WTC11 (cell line): ENCODE measurements around the gene DIPK2A. TPM values are rescaled to one million over a fixed set of nuclear protein-coding genes. Genes with fewer than 3 reads are reported as not detected.

Experiments
- ATAC-seq: fragments of 200-7000 bp; cut with Tn5 transposase; 2 replicates; pipeline ENCODE4 v1.10.0; 2021; ENCODE audit warnings: mild to moderate bottlenecking, moderate library complexity
- CTCF ChIA-PET: fragments of 300-600 bp; sonication (Branson Sonifier 250); formaldehyde crosslinking; loops from one replicate; lab custom pipeline; 2021; ENCODE audit warnings: antibody characterized with exemption; lab: Charles Lee
- POLR2A ChIA-PET: fragments of 350-600 bp; sonication (Branson Sonifier 250); formaldehyde crosslinking; loops from one replicate; lab custom pipeline; 2021; ENCODE audit warnings: antibody characterized with exemption; lab: Charles Lee
- DNase-seq: peaks from one replicate; pipeline ENCODE4 v3.0.0; 2021; ENCODE audit warnings: low spot score
- H3K27ac Mint-ChIP-seq: 2 replicates; pipeline ENCODE4 v1.8.0; 2021; ENCODE audit warnings: mixed read lengths
- H3K27me3 Mint-ChIP-seq: 2 replicates; pipeline ENCODE4 v1.8.0; 2021; ENCODE audit warnings: low read depth, mild to moderate bottlenecking, moderate library complexity, mixed read lengths
- H3K36me3 Mint-ChIP-seq: 2 replicates; pipeline ENCODE4 v1.8.0; 2021; ENCODE audit warnings: mixed read lengths
- H3K4me1 Mint-ChIP-seq: 2 replicates; pipeline ENCODE4 v1.8.0; 2022; ENCODE audit warnings: mixed read lengths
- H3K4me3 Mint-ChIP-seq: 2 replicates; pipeline ENCODE4 v1.8.0; 2021; ENCODE audit warnings: mild to moderate bottlenecking, moderate library complexity, mixed read lengths
- H3K9me3 Mint-ChIP-seq: 2 replicates; pipeline ENCODE4 v1.8.0; 2021; ENCODE audit warnings: mixed read lengths
- ATF1 ChIP-seq: sonication (generic); formaldehyde crosslinking; IDR thresholded peaks from 2 replicates; pipeline ENCODE4 v1.8.1; 2023; ENCODE audit warnings: mild to moderate bottlenecking, moderate library complexity, missing genetic modification reagents
- CREB1 ChIP-seq: sonication (generic); formaldehyde crosslinking; IDR thresholded peaks from 2 replicates; pipeline ENCODE4 v1.8.0; 2023; ENCODE audit warnings: mild to moderate bottlenecking, missing genetic modification reagents
- ESRRA ChIP-seq: sonication (generic); formaldehyde crosslinking; IDR thresholded peaks from 2 replicates; pipeline ENCODE4 v1.8.1; 2022; ENCODE audit warnings: mild to moderate bottlenecking, missing genetic modification reagents, borderline replicate concordance
- FOXP1 ChIP-seq: sonication (generic); formaldehyde crosslinking; IDR thresholded peaks from 2 replicates; pipeline ENCODE4 v1.8.0; 2022; ENCODE audit warnings: missing genetic modification reagents, mild to moderate bottlenecking, moderate library complexity, borderline replicate concordance
- GRHL2 ChIP-seq: fragments of 250-450 bp; sonication (Bioruptor Pico); IDR thresholded peaks from 2 replicates; pipeline ENCODE4 v1.8.0; 2022; ENCODE audit warnings: mild to moderate bottlenecking, moderate library complexity; ENCODE audit not compliant: insufficient replicate concordance, severe bottlenecking
- MXD4 ChIP-seq: fragments of 250-450 bp; sonication (Bioruptor Pico); IDR thresholded peaks from 2 replicates; pipeline ENCODE4 v1.8.0; 2021; ENCODE audit warnings: mild to moderate bottlenecking, moderate library complexity, borderline replicate concordance
- NFE2L1 ChIP-seq: sonication (generic); formaldehyde crosslinking; IDR thresholded peaks from 2 replicates; pipeline ENCODE4 v1.8.1; 2023; ENCODE audit warnings: missing genetic modification reagents
- NFYB ChIP-seq: sonication (generic); formaldehyde crosslinking; conservative IDR thresholded peaks from 2 replicates; pipeline ENCODE4 v1.8.0; 2022; ENCODE audit warnings: low read depth, missing genetic modification reagents
- NR1H2 ChIP-seq: sonication (generic); formaldehyde crosslinking; IDR thresholded peaks from 2 replicates; pipeline ENCODE4 v1.9.0; 2021; ENCODE audit warnings: mild to moderate bottlenecking, moderate library complexity, missing genetic modification reagents
- RELA ChIP-seq: sonication (generic); formaldehyde crosslinking; IDR thresholded peaks from 2 replicates; pipeline ENCODE4 v1.8.1; 2022; ENCODE audit warnings: missing genetic modification reagents, mild to moderate bottlenecking, borderline replicate concordance
- SOX15 ChIP-seq: fragments of 250-450 bp; sonication (Bioruptor Pico); IDR thresholded peaks from 2 replicates; pipeline ENCODE4 v1.9.0; 2021; ENCODE audit warnings: mild to moderate bottlenecking
- TEAD1 ChIP-seq: sonication (generic); formaldehyde crosslinking; IDR thresholded peaks from 2 replicates; pipeline ENCODE4 v1.8.0; 2022; ENCODE audit warnings: mild to moderate bottlenecking, missing genetic modification reagents
- TEAD4 ChIP-seq: sonication (generic); formaldehyde crosslinking; IDR thresholded peaks from 2 replicates; pipeline ENCODE4 v1.8.0; 2022; ENCODE audit warnings: mild to moderate bottlenecking, missing genetic modification reagents
- ZNF671 ChIP-seq: fragments of 250-450 bp; sonication (Bioruptor Pico); IDR thresholded peaks from 2 replicates; pipeline ENCODE4 v1.8.0; 2021; ENCODE audit warnings: mild to moderate bottlenecking
- total RNA-seq: library from RNA; stranded (reverse); gene quantifications from 3 replicates; pipeline ENCODE4 v1.2.3, GENCODE V29; 2021
- TF ChIP-seq, protein P1 (sequence below): fragments of 250-450 bp; sonication (Bioruptor Pico); IDR thresholded peaks from 2 replicates; pipeline ENCODE4 v1.9.0; 2021; ENCODE audit warnings: mild to moderate bottlenecking
- TF ChIP-seq, protein P2 (sequence below): sonication (generic); formaldehyde crosslinking; conservative IDR thresholded peaks from 2 replicates; pipeline ENCODE4 v1.8.1; 2023; ENCODE audit warnings: mild to moderate bottlenecking, low read depth, missing genetic modification reagents, moderate library complexity
- TF ChIP-seq, protein P3 (sequence below): sonication (generic); formaldehyde crosslinking; IDR thresholded peaks from 2 replicates; pipeline ENCODE4 v1.8.0; 2022; ENCODE audit warnings: mild to moderate bottlenecking, missing genetic modification reagents
- TF ChIP-seq, protein P4 (sequence below): sonication (generic); formaldehyde crosslinking; IDR thresholded peaks from 2 replicates; pipeline ENCODE4 v1.8.1; 2023; ENCODE audit warnings: mild to moderate bottlenecking, missing genetic modification reagents, borderline replicate concordance
- TF ChIP-seq, protein P5 (sequence below): sonication (generic); formaldehyde crosslinking; IDR thresholded peaks from 2 replicates; pipeline ENCODE4 v1.8.0; 2022; ENCODE audit warnings: mild to moderate bottlenecking, missing genetic modification reagents
- TF ChIP-seq, protein P6 (sequence below): sonication (generic); formaldehyde crosslinking; IDR thresholded peaks from 2 replicates; pipeline ENCODE4 v1.8.1; 2022; ENCODE audit warnings: mild to moderate bottlenecking, moderate library complexity, missing genetic modification reagents
- TF ChIP-seq, protein P7 (sequence below): fragments of 250-450 bp; sonication (Bioruptor Pico); IDR thresholded peaks from 2 replicates; pipeline ENCODE4 v1.8.0; 2021; ENCODE audit warnings: mild to moderate bottlenecking
- TF ChIP-seq, protein P8 (sequence below): fragments of 250-450 bp; sonication (Bioruptor Pico); IDR thresholded peaks from 2 replicates; pipeline ENCODE4 v2.1.2; 2022; ENCODE audit warnings: mild to moderate bottlenecking, moderate library complexity
- TF ChIP-seq, protein P9 (sequence below): sonication (generic); formaldehyde crosslinking; IDR thresholded peaks from 2 replicates; pipeline ENCODE4 v1.8.0; 2023; ENCODE audit warnings: missing genetic modification reagents

The DIPK2A gene
- total RNA-seq, 1 experiment from 2014 or later, result 35.1 TPM

DNA sequence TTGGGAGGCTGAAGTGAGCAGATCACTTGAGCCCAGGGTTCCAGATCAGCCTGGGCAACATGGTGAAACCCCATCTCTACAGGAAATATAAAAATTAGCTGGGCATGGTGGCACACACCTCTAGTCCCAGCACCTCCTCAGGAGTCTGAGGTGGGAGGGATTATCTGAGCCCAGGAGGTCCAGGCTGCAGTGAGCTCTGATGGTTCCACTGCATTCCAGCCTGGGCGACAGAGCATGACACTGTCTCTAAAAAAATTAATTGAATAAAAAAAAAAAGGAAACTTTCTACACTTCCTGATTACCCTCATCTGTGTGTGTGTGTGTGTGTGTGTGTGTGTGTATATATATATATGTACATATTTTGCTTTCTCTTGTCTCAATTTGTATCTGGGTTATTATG is 31.4 kb downstream of the DIPK2A start (continued):
- TF ChIP-seq, protein P1, sequence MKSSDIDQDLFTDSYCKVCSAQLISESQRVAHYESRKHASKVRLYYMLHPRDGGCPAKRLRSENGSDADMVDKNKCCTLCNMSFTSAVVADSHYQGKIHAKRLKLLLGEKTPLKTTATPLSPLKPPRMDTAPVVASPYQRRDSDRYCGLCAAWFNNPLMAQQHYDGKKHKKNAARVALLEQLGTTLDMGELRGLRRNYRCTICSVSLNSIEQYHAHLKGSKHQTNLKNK (CRISPR knock-in tag), result no peak
- TF ChIP-seq ZNF671 (CRISPR knock-in tag), result no peak
- TF ChIP-seq, protein P2, sequence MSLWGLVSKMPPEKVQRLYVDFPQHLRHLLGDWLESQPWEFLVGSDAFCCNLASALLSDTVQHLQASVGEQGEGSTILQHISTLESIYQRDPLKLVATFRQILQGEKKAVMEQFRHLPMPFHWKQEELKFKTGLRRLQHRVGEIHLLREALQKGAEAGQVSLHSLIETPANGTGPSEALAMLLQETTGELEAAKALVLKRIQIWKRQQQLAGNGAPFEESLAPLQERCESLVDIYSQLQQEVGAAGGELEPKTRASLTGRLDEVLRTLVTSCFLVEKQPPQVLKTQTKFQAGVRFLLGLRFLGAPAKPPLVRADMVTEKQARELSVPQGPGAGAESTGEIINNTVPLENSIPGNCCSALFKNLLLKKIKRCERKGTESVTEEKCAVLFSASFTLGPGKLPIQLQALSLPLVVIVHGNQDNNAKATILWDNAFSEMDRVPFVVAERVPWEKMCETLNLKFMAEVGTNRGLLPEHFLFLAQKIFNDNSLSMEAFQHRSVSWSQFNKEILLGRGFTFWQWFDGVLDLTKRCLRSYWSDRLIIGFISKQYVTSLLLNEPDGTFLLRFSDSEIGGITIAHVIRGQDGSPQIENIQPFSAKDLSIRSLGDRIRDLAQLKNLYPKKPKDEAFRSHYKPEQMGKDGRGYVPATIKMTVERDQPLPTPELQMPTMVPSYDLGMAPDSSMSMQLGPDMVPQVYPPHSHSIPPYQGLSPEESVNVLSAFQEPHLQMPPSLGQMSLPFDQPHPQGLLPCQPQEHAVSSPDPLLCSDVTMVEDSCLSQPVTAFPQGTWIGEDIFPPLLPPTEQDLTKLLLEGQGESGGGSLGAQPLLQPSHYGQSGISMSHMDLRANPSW (CRISPR knock-in tag), result no peak
- TF ChIP-seq TEAD4 (CRISPR knock-in tag), result no peak
- TF ChIP-seq, protein P3, sequence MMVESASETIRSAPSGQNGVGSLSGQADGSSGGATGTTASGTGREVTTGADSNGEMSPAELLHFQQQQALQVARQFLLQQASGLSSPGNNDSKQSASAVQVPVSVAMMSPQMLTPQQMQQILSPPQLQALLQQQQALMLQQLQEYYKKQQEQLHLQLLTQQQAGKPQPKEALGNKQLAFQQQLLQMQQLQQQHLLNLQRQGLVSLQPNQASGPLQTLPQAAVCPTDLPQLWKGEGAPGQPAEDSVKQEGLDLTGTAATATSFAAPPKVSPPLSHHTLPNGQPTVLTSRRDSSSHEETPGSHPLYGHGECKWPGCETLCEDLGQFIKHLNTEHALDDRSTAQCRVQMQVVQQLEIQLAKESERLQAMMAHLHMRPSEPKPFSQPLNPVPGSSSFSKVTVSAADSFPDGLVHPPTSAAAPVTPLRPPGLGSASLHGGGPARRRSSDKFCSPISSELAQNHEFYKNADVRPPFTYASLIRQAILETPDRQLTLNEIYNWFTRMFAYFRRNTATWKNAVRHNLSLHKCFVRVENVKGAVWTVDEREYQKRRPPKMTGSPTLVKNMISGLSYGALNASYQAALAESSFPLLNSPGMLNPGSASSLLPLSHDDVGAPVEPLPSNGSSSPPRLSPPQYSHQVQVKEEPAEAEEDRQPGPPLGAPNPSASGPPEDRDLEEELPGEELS, result no peak
- TF ChIP-seq, all 79 proteins: peak for 0

DNA sequence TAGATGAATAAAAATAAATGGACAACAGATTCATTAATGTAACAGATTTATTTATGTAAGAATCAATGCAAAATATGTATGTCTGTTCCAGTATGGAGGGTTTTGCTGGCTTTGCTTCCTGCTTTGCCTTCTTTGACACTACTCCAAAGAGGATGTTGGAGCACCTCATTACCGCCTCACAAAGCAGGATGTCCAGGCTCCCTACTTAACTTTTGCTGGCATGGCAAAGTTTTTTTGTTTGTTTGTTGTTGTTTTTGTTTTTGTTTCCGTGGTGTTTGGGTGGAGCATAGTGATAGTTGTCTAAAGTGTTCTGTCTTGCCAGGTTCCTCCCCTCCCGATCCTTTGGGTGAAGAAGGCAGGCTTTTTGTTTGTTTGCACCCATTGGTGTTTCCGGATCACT is 38.7 kb downstream of the DIPK2A start:
- CTCF ChIA-PET, result no interaction called here
- H3K27ac Mint-ChIP-seq, result no peak overlapping the region
- 0 out of 2 replicates have a peak, but pooled peaks cover 3% of the 10 kb centered on the region for H3K4me1 Mint-ChIP-seq
- no peak overlapping the region for H3K4me3 Mint-ChIP-seq
- DNase-seq (no peak), ATAC-seq (no peak)
- H3K36me3 Mint-ChIP-seq, result no peaks in the 10 kb centered on the region
- H3K27me3 Mint-ChIP-seq, result no peaks in the 10 kb centered on the region
- POLR2A ChIA-PET, result no interaction called here
- no peaks in the 10 kb centered on the region for H3K9me3 Mint-ChIP-seq
- TF ChIP-seq CREB1 (no peak), MXD4 (CRISPR knock-in tag) (no peak), FOXP1 (CRISPR knock-in tag) (no peak), ATF1 (CRISPR knock-in tag) (no peak), ESRRA (CRISPR knock-in tag) (no peak), TEAD1 (CRISPR knock-in tag) (no peak), RELA (CRISPR knock-in tag) (no peak), SOX15 (CRISPR knock-in tag) (no peak), GRHL2 (no peak), NFYB (CRISPR knock-in tag) (no peak), NFE2L1 (no peak), NR1H2 (CRISPR knock-in tag) (no peak)
- TF ChIP-seq, protein P4, sequence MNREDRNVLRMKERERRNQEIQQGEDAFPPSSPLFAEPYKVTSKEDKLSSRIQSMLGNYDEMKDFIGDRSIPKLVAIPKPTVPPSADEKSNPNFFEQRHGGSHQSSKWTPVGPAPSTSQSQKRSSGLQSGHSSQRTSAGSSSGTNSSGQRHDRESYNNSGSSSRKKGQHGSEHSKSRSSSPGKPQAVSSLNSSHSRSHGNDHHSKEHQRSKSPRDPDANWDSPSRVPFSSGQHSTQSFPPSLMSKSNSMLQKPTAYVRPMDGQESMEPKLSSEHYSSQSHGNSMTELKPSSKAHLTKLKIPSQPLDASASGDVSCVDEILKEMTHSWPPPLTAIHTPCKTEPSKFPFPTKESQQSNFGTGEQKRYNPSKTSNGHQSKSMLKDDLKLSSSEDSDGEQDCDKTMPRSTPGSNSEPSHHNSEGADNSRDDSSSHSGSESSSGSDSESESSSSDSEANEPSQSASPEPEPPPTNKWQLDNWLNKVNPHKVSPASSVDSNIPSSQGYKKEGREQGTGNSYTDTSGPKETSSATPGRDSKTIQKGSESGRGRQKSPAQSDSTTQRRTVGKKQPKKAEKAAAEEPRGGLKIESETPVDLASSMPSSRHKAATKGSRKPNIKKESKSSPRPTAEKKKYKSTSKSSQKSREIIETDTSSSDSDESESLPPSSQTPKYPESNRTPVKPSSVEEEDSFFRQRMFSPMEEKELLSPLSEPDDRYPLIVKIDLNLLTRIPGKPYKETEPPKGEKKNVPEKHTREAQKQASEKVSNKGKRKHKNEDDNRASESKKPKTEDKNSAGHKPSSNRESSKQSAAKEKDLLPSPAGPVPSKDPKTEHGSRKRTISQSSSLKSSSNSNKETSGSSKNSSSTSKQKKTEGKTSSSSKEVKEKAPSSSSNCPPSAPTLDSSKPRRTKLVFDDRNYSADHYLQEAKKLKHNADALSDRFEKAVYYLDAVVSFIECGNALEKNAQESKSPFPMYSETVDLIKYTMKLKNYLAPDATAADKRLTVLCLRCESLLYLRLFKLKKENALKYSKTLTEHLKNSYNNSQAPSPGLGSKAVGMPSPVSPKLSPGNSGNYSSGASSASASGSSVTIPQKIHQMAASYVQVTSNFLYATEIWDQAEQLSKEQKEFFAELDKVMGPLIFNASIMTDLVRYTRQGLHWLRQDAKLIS (CRISPR knock-in tag), result no peak
- TF ChIP-seq, protein P5, sequence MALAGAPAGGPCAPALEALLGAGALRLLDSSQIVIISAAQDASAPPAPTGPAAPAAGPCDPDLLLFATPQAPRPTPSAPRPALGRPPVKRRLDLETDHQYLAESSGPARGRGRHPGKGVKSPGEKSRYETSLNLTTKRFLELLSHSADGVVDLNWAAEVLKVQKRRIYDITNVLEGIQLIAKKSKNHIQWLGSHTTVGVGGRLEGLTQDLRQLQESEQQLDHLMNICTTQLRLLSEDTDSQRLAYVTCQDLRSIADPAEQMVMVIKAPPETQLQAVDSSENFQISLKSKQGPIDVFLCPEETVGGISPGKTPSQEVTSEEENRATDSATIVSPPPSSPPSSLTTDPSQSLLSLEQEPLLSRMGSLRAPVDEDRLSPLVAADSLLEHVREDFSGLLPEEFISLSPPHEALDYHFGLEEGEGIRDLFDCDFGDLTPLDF, result no peak
- TF ChIP-seq, protein P6, sequence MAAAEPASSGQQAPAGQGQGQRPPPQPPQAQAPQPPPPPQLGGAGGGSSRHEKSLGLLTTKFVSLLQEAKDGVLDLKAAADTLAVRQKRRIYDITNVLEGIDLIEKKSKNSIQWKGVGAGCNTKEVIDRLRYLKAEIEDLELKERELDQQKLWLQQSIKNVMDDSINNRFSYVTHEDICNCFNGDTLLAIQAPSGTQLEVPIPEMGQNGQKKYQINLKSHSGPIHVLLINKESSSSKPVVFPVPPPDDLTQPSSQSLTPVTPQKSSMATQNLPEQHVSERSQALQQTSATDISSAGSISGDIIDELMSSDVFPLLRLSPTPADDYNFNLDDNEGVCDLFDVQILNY, result no peak
- TF ChIP-seq, protein P7, sequence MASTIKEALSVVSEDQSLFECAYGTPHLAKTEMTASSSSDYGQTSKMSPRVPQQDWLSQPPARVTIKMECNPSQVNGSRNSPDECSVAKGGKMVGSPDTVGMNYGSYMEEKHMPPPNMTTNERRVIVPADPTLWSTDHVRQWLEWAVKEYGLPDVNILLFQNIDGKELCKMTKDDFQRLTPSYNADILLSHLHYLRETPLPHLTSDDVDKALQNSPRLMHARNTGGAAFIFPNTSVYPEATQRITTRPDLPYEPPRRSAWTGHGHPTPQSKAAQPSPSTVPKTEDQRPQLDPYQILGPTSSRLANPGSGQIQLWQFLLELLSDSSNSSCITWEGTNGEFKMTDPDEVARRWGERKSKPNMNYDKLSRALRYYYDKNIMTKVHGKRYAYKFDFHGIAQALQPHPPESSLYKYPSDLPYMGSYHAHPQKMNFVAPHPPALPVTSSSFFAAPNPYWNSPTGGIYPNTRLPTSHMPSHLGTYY (CRISPR knock-in tag), result no peak
- TF ChIP-seq, protein P8, sequence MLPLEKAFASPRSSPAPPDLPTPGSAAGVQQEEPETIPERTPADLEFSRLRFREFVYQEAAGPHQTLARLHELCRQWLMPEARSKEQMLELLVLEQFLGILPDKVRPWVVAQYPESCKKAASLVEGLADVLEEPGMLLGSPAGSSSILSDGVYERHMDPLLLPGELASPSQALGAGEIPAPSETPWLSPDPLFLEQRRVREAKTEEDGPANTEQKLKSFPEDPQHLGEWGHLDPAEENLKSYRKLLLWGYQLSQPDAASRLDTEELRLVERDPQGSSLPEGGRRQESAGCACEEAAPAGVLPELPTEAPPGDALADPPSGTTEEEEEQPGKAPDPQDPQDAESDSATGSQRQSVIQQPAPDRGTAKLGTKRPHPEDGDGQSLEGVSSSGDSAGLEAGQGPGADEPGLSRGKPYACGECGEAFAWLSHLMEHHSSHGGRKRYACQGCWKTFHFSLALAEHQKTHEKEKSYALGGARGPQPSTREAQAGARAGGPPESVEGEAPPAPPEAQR (CRISPR knock-in tag), result no peak
- TF ChIP-seq, protein P9, sequence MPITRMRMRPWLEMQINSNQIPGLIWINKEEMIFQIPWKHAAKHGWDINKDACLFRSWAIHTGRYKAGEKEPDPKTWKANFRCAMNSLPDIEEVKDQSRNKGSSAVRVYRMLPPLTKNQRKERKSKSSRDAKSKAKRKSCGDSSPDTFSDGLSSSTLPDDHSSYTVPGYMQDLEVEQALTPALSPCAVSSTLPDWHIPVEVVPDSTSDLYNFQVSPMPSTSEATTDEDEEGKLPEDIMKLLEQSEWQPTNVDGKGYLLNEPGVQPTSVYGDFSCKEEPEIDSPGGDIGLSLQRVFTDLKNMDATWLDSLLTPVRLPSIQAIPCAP (CRISPR knock-in tag), result no peak
